Spleen (tissue), 11 donors: ENCODE data around the gene PCDHGC3. TPM values are rescaled to one million over a fixed set of nuclear protein-coding genes. Genes with fewer than 3 reads are reported as not detected.
A peak's percentile ranks its signal among the peaks of the same experiment; 100 is the strongest.

Source experiments
- DNase-seq: peaks from one replicate; pipeline ENCODE4 v3.0.0-alpha.2; 2020
- H3K27ac ChIP-seq, 8 donors: fragments of 200-600 bp; sonication (generic) in 7 of 8; 1 replicate in 4 of 8; 2 replicates in 4 of 8; pipeline versions ENCODE4 v1.5.0 to v1.8.0; 2016 to 2021; ENCODE audit warnings: inconsistent platforms in 4 of 8, mild to moderate bottlenecking in 4 of 8, moderate library complexity in 1 of 8
- H3K27me3 ChIP-seq, 7 donors: fragments of 200-600 bp; sonication (generic) in 6 of 7; replicated peaks in 1 of 7; 1 replicate in 4 of 7; 2 replicates in 3 of 7; pipeline versions ENCODE4 v1.5.0 to v1.8.0; 2016 to 2021; ENCODE audit warnings: inconsistent platforms in 3 of 7, mild to moderate bottlenecking in 1 of 7
- H3K36me3 ChIP-seq, 6 donors: fragments of 200-600 bp; sonication (generic) in 5 of 6; 1 replicate in 4 of 6; 2 replicates in 2 of 6; pipeline versions ENCODE4 v1.5.0 to v1.8.0; 2016 to 2021; ENCODE audit warnings: inconsistent platforms in 2 of 6
- H3K4me1 ChIP-seq, 6 donors: fragments of 200-600 bp; sonication (generic) in 5 of 6; 1 replicate in 3 of 6; 2 replicates in 3 of 6; pipeline versions ENCODE4 v1.5.0 to v1.8.0; 2016 to 2021; ENCODE audit warnings: inconsistent platforms in 3 of 6
- H3K4me3 ChIP-seq, 8 donors: fragments of 200-600 bp; sonication (generic) in 7 of 8; 1 replicate in 4 of 8; 2 replicates in 4 of 8; pipeline versions ENCODE4 v1.5.0 to v1.8.0; 2016 to 2021; ENCODE audit warnings: inconsistent platforms in 4 of 8, mild to moderate bottlenecking in 4 of 8, moderate library complexity in 2 of 8
- H3K9me3 ChIP-seq, 8 donors: fragments of 200-600 bp; sonication (generic) in 7 of 8; 1 replicate in 4 of 8; 2 replicates in 4 of 8; pipeline versions ENCODE4 v1.5.0 to v1.8.0; 2016 to 2021; ENCODE audit warnings: inconsistent platforms in 4 of 8
- POLR2A ChIP-seq, 3 donors: fragments of 450-650 bp; IDR thresholded peaks; one replicate each; pipeline ENCODE4 v1.5.1; 2017; ENCODE audit warnings: antibody characterized with exemption in 3 of 3, mild to moderate bottlenecking in 1 of 3
- POLR2AphosphoS5 ChIP-seq, 3 donors: sonication (generic); formaldehyde crosslinking; IDR thresholded peaks; one replicate each; pipeline ENCODE4 v1.5.1; 2017; ENCODE audit warnings: antibody characterized with exemption in 3 of 3
- WGBS, 5 donors: extraction: QIAGEN DNeasy Blood & Tissue Kit in 3 of 5; methylation state at CpG; one replicate each; pipeline versions ENCODE4 v1.1.5 to v1.1.7; 2013 to 2018; 5-methylcytosine and 5-hydroxymethylcytosine counted together
- intact Hi-C: fragments of 100-400 bp; cut with DNase I; formaldehyde crosslinking; loops from one replicate; pipeline ENCODE4 v1.15.0; 2023; ENCODE audit warnings: low total_unique reads
- polyA plus RNA-seq, 3 donors: library from polyadenylated mRNA; stranded (reverse); fragments of 200-250 nt; gene quantifications; one replicate each; pipeline ENCODE4 v1.2.1, GENCODE V29; 2013
- total RNA-seq, 7 donors: library from RNA; depleted of rRNA in 3 of 7; stranded (reverse); fragments of >200 nt in 3 of 7; fragmentation: NEBNext Ultra II Directional in 4 of 7; extraction: Animal tissue kit (Norgen Biotek cat#: 25700) in 4 of 7; gene quantifications; one replicate each; pipeline versions ENCODE4 v1.1.0 to v1.2.1, GENCODE V29; 2016 to 2021
- TF ChIP-seq, protein P1 (sequence below), 11 experiments: fragments of 200-600 bp in 7 of 11; fragments of 450-650 bp in 4 of 11; sonication (generic) in 4 of 11; IDR thresholded peaks in 8 of 11; conservative IDR thresholded peaks in 3 of 11; 1 replicate in 7 of 11; 2 replicates in 4 of 11; pipeline versions ENCODE4 v1.4.0 to v1.8.0; 2016 to 2021; ENCODE audit warnings: antibody characterized with exemption in 11 of 11, inconsistent platforms in 4 of 11, mild to moderate bottlenecking in 1 of 11
- donor health status: healthy with polysubstance abuse.
- donor health status: DM: no; HTN: no; CAD: no; lungs with moderate emphysema.
- donor health status: DM: no; HTN: no; CAD: no.
- donor health status: Bipolar disorder and iron deficiency.
- donor health status: healthy.
- donor health status: DM: no; HTN: no; CAD: no.
- donor health status: DM: yes; HTN: yes; CAD: no.

The PCDHGC3 gene
- total and polyA plus RNA-seq, 10 donors = 7.0 to 26.7 (median 19.2) TPM

DNA sequence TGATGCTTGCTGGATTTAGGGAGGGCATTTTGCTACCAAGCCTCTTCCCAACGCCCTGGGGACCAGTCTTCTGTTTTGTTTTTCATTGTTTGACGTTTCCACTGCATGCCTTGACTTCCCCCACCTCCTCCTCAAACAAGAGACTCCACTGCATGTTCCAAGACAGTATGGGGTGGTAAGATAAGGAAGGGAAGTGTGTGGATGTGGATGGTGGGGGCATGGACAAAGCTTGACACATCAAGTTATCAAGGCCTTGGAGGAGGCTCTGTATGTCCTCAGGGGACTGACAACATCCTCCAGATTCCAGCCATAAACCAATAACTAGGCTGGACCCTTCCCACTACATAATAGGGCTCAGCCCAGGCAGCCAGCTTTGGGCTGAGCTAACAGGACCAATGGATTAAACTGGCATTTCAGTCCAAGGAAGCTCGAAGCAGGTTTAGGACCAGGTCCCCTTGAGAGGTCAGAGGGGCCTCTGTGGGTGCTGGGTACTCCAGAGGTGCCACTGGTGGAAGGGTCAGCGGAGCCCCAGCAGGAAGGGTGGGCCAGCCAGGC is 36.1 kb downstream of the PCDHGC3 start:
- peak overlapping the region in 7 of 8 donors; percentile 77 to 87 (median 82) for H3K27ac ChIP-seq
- H3K4me3 ChIP-seq = peak overlapping the region in 5 of 8 donors; percentile 47 to 74 (median 54)
- 61 to 77% (median 70%) methylated on average over 3 to 4 of the region's 4 CpGs for WGBS, 5 donors
- intact Hi-C loops = no loop called here
- DNase-seq = no peak
- H3K4me1 ChIP-seq = peaks cover 20 to 98% (median 77%) of the 10 kb centered on the region in 6 donors
- TF ChIP-seq POLR2A (IDR thresholded peaks at IDR 0.05) = no peak
- TF ChIP-seq POLR2AphosphoS5 (IDR thresholded peaks at IDR 0.05) = no peak
- TF ChIP-seq, protein P1, sequence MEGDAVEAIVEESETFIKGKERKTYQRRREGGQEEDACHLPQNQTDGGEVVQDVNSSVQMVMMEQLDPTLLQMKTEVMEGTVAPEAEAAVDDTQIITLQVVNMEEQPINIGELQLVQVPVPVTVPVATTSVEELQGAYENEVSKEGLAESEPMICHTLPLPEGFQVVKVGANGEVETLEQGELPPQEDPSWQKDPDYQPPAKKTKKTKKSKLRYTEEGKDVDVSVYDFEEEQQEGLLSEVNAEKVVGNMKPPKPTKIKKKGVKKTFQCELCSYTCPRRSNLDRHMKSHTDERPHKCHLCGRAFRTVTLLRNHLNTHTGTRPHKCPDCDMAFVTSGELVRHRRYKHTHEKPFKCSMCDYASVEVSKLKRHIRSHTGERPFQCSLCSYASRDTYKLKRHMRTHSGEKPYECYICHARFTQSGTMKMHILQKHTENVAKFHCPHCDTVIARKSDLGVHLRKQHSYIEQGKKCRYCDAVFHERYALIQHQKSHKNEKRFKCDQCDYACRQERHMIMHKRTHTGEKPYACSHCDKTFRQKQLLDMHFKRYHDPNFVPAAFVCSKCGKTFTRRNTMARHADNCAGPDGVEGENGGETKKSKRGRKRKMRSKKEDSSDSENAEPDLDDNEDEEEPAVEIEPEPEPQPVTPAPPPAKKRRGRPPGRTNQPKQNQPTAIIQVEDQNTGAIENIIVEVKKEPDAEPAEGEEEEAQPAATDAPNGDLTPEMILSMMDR (IDR thresholded peaks at IDR 0.05 in 8 of 11, conservative IDR thresholded peaks at IDR 0.05 in 3 of 11) = no peak
- no peaks in the 10 kb centered on the region for H3K27me3 ChIP-seq
- H3K9me3 ChIP-seq = no peaks in the 10 kb centered on the region
- H3K36me3 ChIP-seq = peaks cover 0 to 38% (median 13%) of the 10 kb centered on the region in 6 donors

DNA sequence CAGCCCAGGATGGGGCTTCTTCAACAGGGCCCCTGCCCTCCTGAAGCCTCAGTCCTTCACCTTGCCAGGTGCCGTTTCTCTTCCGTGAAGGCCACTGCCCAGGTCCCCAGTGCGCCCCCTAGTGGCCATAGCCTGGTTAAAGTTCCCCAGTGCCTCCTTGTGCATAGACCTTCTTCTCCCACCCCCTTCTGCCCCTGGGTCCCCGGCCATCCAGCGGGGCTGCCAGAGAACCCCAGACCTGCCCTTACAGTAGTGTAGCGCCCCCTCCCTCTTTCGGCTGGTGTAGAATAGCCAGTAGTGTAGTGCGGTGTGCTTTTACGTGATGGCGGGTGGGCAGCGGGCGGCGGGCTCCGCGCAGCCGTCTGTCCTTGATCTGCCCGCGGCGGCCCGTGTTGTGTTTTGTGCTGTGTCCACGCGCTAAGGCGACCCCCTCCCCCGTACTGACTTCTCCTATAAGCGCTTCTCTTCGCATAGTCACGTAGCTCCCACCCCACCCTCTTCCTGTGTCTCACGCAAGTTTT is 36.7 kb downstream of the PCDHGC3 start:
- H3K4me3 ChIP-seq = peak overlapping the region; percentile 41 to 74 (median 54)
- peak; percentile 96 for DNase-seq
- H3K27me3 ChIP-seq = no peaks in the 10 kb centered on the region
- 3 to 9% (median 5%) methylated on average over 28 of the region's 28 CpGs for WGBS, 5 donors
- intact Hi-C loops = no loop called here
- H3K27ac ChIP-seq = peak overlapping the region; percentile 36 to 87 (median 82)
- no peaks in the 10 kb centered on the region for H3K9me3 ChIP-seq
- H3K4me1 ChIP-seq = peaks cover 16 to 98% (median 74%) of the 10 kb centered on the region in 6 donors
- TF ChIP-seq, protein P1 (IDR thresholded peaks at IDR 0.05 in 8 of 11, conservative IDR thresholded peaks at IDR 0.05 in 3 of 11) = peak; percentile 53 to 90 (median 81)
- TF ChIP-seq POLR2A (IDR thresholded peaks at IDR 0.05) (no peak), POLR2AphosphoS5 (IDR thresholded peaks at IDR 0.05) (peak; percentile 37 to 50 (median 41))
- peaks cover 0 to 44% (median 19%) of the 10 kb centered on the region in 6 donors for H3K36me3 ChIP-seq

DNA sequence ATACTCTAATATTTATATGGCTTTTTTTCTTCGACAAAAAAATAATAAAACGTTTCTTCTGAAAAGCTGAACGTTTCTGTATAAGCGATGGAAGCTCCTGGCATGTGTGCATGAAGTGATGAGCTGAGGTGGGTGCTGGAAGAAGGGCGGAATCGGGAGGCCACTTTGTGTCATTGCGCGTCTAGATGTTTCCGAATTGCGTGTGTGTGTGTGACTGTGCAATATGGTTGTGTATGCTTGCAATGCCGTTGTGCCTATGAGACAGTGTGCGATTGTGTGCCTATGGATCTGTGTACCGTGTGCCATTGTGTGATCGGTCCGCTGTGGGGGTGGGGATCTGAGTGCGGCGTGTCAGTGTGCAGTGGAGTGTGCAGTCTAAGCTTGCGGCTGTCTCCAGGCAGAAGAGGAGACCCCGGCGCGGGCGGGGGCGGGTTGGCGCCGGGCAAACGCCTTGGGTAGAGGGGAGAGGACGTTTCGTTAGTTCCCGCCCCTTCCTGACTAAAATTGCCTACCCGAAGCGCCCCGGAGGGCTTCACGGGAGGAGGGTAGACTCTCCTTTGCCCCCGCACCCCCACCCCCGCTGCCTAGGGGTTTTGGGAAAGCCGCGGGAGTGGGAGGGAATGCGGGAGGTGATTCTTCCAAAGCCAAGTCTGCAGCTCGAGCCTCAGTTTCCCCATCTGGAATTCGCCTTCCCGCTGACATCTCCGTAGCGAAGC is 37.3 kb downstream of the PCDHGC3 start:
- H3K4me1 ChIP-seq = peaks cover 16 to 98% (median 69%) of the 10 kb centered on the region in 6 donors
- H3K9me3 ChIP-seq = no peaks in the 10 kb centered on the region
- intact Hi-C loops = no loop called here
- peak; percentile 86 for DNase-seq
- peaks cover 0 to 50% (median 23%) of the 10 kb centered on the region in 6 donors for H3K36me3 ChIP-seq
- H3K4me3 ChIP-seq = peak overlapping the region; percentile 41 to 74 (median 54)
- WGBS, 5 donors = 2 to 9% (median 4%) methylated on average over 31 to 43 of the region's 43 CpGs
- H3K27me3 ChIP-seq = no peaks in the 10 kb centered on the region
- H3K27ac ChIP-seq = peak overlapping the region; percentile 36 to 87 (median 82)
- peak; percentile 36 to 54 (median 37) for TF ChIP-seq POLR2AphosphoS5 (IDR thresholded peaks at IDR 0.05)
- no peak for TF ChIP-seq POLR2A (IDR thresholded peaks at IDR 0.05)

DNA sequence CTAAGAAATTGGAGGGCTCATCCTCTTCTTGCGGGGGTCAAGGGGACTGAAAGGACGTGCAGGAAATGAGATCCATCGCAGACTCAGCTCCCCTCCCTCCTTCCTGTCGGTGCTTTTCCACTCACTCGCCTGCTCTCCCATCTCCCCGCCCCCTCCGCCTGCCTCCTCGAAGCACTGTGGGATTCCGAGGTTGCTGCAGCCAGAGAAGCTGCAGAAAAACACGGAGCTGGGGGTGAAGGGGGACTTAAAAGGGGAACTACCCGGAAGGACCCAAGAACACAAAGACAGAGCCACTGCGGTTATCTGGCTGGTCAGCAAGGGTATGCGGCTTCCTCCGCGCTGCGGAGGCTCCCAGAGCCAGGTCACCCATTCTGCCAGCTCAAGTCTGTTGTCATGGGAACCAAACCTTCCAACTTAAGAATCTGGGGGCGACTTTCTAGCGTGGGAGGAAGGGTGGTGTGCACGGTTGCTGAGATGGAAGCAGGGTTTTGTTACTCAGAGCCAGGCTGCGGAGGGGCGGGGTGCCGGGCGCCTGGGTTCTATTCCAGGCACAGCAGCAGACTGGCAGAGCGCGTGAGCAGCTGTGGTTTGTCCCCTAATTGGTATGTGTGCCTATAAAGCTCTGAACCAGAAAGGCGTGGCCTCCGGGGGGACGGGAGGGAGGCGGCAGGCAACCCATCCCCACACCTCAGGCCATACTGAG is 38.0 kb downstream of the PCDHGC3 start:
- TF ChIP-seq, protein P1 (IDR thresholded peaks at IDR 0.05 in 8 of 11, conservative IDR thresholded peaks at IDR 0.05 in 3 of 11) = no peak
- no peak for TF ChIP-seq POLR2A (IDR thresholded peaks at IDR 0.05)
- TF ChIP-seq POLR2AphosphoS5 (IDR thresholded peaks at IDR 0.05) = peak; percentile 12 to 61 (median 54)
- Histone ChIP-seq H3K27ac (peak overlapping the region; percentile 21 to 87 (median 82)), H3K36me3 (peaks cover 0 to 57% (median 26%) of the 10 kb centered on the region in 6 donors), H3K4me3 (peak overlapping the region; percentile 41 to 74 (median 54)), H3K4me1 (peaks cover 15 to 98% (median 63%) of the 10 kb centered on the region in 6 donors), H3K9me3 (no peaks in the 10 kb centered on the region), H3K27me3 (no peaks in the 10 kb centered on the region)
- 4 to 23% (median 12%) methylated on average over 18 to 29 of the region's 29 CpGs for WGBS, 5 donors
- peak; percentile 87 for DNase-seq
- intact Hi-C loops = no loop called here
